ENCODE measurements around the gene PHIP. TPM values are rescaled to one million over a fixed set of nuclear protein-coding genes. Genes with fewer than 3 reads are reported as not detected.

PHIP gene
- total and polyA plus RNA-seq, 9 donors: 11.2 to 38.5 (median 27.3) TPM

DNA sequence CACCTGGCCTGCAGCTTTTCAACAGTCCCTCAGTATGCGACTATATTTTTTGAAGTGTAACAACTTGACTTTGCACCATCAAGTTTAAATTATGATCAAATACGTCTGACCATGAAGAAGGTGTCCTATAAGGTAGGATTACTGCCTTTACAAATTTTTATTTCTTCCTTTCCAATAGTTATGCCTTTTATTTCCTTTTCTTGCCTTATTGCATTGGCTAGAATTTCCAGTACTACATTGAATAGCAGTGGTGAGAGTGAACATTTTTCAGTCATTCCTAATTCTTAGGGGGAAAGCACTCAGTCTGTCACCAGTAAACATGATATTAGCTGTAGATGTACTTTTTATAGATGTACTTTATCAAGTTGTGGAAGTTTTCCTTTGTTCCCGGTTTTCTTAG lies 129.3 kb downstream of the PHIP start:
- 97 to 98% (median 97%) methylated on average over 3 of the region's 3 CpGs for WGBS, 3 donors
- H3K27ac ChIP-seq: no peak overlapping the region
- TF ChIP-seq, protein P1, sequence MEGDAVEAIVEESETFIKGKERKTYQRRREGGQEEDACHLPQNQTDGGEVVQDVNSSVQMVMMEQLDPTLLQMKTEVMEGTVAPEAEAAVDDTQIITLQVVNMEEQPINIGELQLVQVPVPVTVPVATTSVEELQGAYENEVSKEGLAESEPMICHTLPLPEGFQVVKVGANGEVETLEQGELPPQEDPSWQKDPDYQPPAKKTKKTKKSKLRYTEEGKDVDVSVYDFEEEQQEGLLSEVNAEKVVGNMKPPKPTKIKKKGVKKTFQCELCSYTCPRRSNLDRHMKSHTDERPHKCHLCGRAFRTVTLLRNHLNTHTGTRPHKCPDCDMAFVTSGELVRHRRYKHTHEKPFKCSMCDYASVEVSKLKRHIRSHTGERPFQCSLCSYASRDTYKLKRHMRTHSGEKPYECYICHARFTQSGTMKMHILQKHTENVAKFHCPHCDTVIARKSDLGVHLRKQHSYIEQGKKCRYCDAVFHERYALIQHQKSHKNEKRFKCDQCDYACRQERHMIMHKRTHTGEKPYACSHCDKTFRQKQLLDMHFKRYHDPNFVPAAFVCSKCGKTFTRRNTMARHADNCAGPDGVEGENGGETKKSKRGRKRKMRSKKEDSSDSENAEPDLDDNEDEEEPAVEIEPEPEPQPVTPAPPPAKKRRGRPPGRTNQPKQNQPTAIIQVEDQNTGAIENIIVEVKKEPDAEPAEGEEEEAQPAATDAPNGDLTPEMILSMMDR (IDR thresholded peaks at IDR 0.05): no peak
- peaks cover 0 to 8% of the 10 kb centered on the region in 2 donors for H3K9me3 ChIP-seq
- no peak for DNase-seq
- no peak overlapping the region for H3K4me3 ChIP-seq
- no peaks in the 10 kb centered on the region for H3K4me1 ChIP-seq (ENCODE audit: insufficient read depth)
- no peaks in the 10 kb centered on the region for H3K36me3 ChIP-seq
- intact Hi-C loops (cut with DNase I): no loop called here
- H3K27me3 ChIP-seq: no peaks in the 10 kb centered on the region

DNA sequence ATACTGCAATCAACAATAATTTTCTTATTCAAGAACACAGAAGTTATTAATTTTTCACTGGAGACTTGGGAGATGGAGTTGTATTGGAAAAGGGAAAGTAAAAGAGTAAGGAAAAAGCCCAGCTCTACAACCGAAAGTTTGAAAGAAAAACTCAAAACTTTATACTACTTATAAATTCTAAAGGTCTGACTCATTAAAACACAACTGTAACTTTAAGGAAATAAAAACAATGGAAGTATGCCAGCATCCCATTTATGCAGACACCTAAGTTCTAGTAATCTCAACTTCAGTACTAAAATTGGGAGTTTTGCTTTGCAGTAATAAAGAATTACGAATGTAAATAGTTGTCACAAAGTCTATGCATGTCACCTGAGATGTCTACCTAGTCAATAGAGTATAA lies 130.1 kb downstream of the PHIP start:
- no peak for DNase-seq
- Histone ChIP-seq H3K4me1 (ENCODE audit: insufficient read depth) (no peaks in the 10 kb centered on the region), H3K27ac (no peak overlapping the region), H3K36me3 (no peaks in the 10 kb centered on the region), H3K4me3 (no peak overlapping the region), H3K27me3 (no peaks in the 10 kb centered on the region), H3K9me3 (peaks cover 0 to 8% of the 10 kb centered on the region in 2 donors)
- intact Hi-C loops (cut with DNase I): no loop called here
- 62 to 75% (median 62%) methylated on average over 2 of the region's 2 CpGs for WGBS, 3 donors
- TF ChIP-seq EP300 (IDR thresholded peaks at IDR 0.05) (no peak), POLR2A (IDR thresholded peaks at IDR 0.05) (no peak)
- TF ChIP-seq, protein P1 (IDR thresholded peaks at IDR 0.05): no peak

DNA sequence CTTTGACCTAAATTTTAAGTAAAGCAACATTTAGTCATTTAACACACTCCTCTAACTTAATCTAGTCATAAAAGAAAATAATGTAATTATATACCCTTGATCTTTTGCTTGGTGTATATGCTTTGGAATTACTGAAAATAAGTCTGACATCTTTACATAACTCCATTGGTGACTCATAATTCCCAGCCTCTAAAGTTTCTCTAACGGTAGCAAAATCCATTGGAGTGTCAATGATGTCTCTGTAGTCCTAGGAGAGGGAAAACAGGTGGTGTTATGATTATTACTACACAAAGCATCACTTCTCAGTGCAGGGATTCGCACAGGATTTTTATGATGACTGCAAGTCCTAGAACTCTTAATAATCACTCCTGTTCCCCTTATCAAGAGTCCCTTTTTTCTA lies 130.5 kb downstream of the PHIP start:
- no peak for DNase-seq
- WGBS, 3 donors: 67 to 77% (median 74%) methylated on average over 2 of the region's 2 CpGs
- Histone ChIP-seq H3K27me3 (no peaks in the 10 kb centered on the region), H3K36me3 (no peaks in the 10 kb centered on the region), H3K9me3 (peaks cover 0 to 8% of the 10 kb centered on the region in 2 donors), H3K4me1 (ENCODE audit: insufficient read depth) (no peaks in the 10 kb centered on the region), H3K27ac (no peak overlapping the region), H3K4me3 (no peak overlapping the region)
- TF ChIP-seq POLR2A (IDR thresholded peaks at IDR 0.05) (no peak), EP300 (IDR thresholded peaks at IDR 0.05) (no peak)
- TF ChIP-seq, protein P1 (IDR thresholded peaks at IDR 0.05): no peak
- intact Hi-C loops (cut with DNase I): no loop called here

DNA sequence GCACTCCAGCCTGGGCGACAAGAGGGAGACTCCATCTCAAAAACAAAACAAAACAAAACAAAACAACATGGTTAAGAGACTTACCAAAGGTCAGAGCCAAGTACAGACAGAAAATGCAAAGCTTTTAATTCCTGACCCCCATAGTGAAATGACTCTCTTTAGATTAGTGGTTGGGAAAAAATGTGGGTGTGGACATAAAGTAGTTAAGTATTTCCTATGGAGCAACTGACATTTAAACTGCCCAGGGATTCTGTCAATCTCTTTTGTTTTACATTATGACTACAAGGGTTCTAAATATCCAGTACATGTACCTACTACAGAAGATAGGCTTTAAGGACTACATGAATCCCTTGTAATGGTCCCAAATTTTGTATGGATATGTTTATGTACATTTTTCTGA lies 135.6 kb downstream of the PHIP start:
- TF ChIP-seq POLR2A (IDR thresholded peaks at IDR 0.05): no peak
- no peak for TF ChIP-seq EP300 (IDR thresholded peaks at IDR 0.05)
- TF ChIP-seq, protein P1 (IDR thresholded peaks at IDR 0.05): no peak
- DNase-seq: no peak
- Histone ChIP-seq H3K9me3 (no peaks in the 10 kb centered on the region), H3K4me1 (ENCODE audit: insufficient read depth) (no peaks in the 10 kb centered on the region), H3K27ac (no peak overlapping the region), H3K27me3 (no peaks in the 10 kb centered on the region), H3K4me3 (no peak overlapping the region), H3K36me3 (no peaks in the 10 kb centered on the region)
- WGBS, 3 donors: 93 to 97% (median 95%) methylated on average over 1 of the region's 1 CpG
- intact Hi-C loops (cut with DNase I): no loop called here

DNA sequence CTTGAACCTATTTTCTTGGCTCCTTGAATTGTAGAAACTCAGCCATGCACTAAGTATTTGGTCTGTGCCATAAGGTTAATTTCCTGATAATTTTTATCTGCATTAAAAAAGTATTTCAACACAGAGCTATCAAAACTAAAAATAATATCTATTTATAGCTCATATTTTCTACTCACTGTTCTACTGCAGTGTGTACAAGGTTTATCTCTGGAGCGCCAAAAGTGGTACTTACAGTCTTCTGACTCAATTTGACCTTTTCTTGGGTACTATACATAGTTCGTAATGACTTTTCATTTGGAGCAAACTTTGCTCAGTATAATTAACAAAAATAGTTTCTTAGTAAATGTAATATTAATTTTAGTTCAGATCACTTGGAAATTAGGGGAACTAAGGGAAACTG lies 141.5 kb downstream of the PHIP start:
- intact Hi-C loops (cut with DNase I): no loop called here
- TF ChIP-seq, protein P1 (IDR thresholded peaks at IDR 0.05): no peak
- no peak for TF ChIP-seq EP300 (IDR thresholded peaks at IDR 0.05)
- no peak for TF ChIP-seq POLR2A (IDR thresholded peaks at IDR 0.05)
- Histone ChIP-seq H3K27ac (no peak overlapping the region), H3K27me3 (no peaks in the 10 kb centered on the region), H3K4me3 (no peak overlapping the region), H3K4me1 (ENCODE audit: insufficient read depth) (no peaks in the 10 kb centered on the region), H3K9me3 (no peaks in the 10 kb centered on the region), H3K36me3 (no peaks in the 10 kb centered on the region)
- no peak for DNase-seq
- WGBS, 3 donors: 74 to 82% (median 75%) methylated on average over 2 of the region's 2 CpGs
